ENCODE measurements around the gene GLYATL3.

GRCh38 chr6:49565261-49565660 is 65.5 kb downstream of the GLYATL3 start:
- TF ChIP-seq CTCF (conservative IDR thresholded peaks at IDR 0.05; ENCODE audit: low read depth, low read length) (no peak), EZH2 (IDR thresholded peaks at IDR 0.05; ENCODE audit: low read length, unreplicated experiment) (no peak)

All from PC-3 (cell line).